Measurements from ENCODE around the gene PHF20. TPM values are rescaled to one million over a fixed set of nuclear protein-coding genes. Genes with fewer than 3 reads are reported as not detected.

Gene PHF20
- total RNA-seq, 4 donors from 2014 or later = 16.1 to 92.4 (median 29.3) TPM

DNA sequence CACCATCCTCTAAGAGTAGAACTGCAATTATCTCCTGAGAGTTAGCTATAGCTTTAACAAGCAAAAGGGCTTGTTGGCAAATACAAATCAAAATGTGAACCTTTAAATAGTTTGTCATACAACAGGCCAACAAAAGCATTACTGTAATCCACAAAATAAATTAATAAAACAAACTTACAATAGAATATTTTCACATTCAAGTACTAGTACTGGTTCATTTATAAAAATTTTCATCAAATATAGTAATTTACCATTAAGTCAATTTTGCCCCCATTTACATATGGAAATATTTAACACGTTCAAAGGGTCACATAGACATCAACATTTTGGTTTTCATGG is 39.2 kb upstream of the PHF20 start:
- TF ChIP-seq, protein P1, sequence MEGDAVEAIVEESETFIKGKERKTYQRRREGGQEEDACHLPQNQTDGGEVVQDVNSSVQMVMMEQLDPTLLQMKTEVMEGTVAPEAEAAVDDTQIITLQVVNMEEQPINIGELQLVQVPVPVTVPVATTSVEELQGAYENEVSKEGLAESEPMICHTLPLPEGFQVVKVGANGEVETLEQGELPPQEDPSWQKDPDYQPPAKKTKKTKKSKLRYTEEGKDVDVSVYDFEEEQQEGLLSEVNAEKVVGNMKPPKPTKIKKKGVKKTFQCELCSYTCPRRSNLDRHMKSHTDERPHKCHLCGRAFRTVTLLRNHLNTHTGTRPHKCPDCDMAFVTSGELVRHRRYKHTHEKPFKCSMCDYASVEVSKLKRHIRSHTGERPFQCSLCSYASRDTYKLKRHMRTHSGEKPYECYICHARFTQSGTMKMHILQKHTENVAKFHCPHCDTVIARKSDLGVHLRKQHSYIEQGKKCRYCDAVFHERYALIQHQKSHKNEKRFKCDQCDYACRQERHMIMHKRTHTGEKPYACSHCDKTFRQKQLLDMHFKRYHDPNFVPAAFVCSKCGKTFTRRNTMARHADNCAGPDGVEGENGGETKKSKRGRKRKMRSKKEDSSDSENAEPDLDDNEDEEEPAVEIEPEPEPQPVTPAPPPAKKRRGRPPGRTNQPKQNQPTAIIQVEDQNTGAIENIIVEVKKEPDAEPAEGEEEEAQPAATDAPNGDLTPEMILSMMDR (IDR thresholded peaks at IDR 0.05) = no peak
- TF ChIP-seq POLR2A (IDR thresholded peaks at IDR 0.05) = no peak
- no peaks in the 10 kb centered on the region for H3K27me3 ChIP-seq
- no peaks in the 10 kb centered on the region for H3K9me3 ChIP-seq
- peaks cover 0 to 66% (median 2%) of the 10 kb centered on the region in 4 donors for H3K4me1 ChIP-seq
- peaks cover 4 to 97% (median 8%) of the 10 kb centered on the region in 3 donors for H3K36me3 ChIP-seq
- no peak overlapping the region for H3K27ac ChIP-seq
- DNase-seq = no peak
- H3K4me3 ChIP-seq = no peak overlapping the region

DNA sequence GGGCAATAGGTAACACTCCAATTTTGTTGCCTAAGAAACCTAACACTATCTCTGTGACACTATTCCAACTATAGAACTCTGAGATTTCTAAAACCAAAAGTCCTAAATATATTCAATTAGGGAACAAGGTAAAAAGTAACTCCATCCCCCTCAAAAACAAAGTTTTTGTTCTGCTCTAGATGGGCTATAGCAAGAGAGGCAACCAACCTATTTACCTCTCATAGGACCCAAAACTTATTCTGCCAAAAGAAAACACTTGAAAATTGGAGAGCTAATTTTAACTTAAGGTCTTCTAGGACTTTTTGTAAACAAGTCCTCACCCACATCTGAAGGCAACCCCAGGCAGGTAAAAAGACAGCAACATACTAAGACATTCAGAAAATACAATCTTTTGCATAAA is 37.4 kb upstream of the PHF20 start:
- TF ChIP-seq POLR2A (IDR thresholded peaks at IDR 0.05) = no peak
- TF ChIP-seq, protein P1 (IDR thresholded peaks at IDR 0.05) = no peak
- Histone ChIP-seq H3K4me3 (no peak overlapping the region), H3K27ac (no peak overlapping the region), H3K4me1 (peaks cover 0 to 76% (median 6%) of the 10 kb centered on the region in 4 donors), H3K36me3 (peaks cover 4 to 97% (median 8%) of the 10 kb centered on the region in 3 donors), H3K9me3 (no peaks in the 10 kb centered on the region), H3K27me3 (no peaks in the 10 kb centered on the region)
- DNase-seq = no peak

- Histone ChIP-seq H3K27ac (no peak overlapping the region), H3K4me3 (no peak overlapping the region), H3K4me1 (peaks cover 0 to 76% (median 9%) of the 10 kb centered on the region in 4 donors), H3K9me3 (no peaks in the 10 kb centered on the region), H3K27me3 (no peaks in the 10 kb centered on the region), H3K36me3 (peaks cover 4 to 97% (median 8%) of the 10 kb centered on the region in 3 donors)
- DNase-seq = no peak
- TF ChIP-seq POLR2A (IDR thresholded peaks at IDR 0.05) = no peak
- TF ChIP-seq, protein P1 (IDR thresholded peaks at IDR 0.05) = no peak
Measured at GRCh38 chr20:35734777-35735649, 36.8 kb upstream of the PHF20 start.

DNA sequence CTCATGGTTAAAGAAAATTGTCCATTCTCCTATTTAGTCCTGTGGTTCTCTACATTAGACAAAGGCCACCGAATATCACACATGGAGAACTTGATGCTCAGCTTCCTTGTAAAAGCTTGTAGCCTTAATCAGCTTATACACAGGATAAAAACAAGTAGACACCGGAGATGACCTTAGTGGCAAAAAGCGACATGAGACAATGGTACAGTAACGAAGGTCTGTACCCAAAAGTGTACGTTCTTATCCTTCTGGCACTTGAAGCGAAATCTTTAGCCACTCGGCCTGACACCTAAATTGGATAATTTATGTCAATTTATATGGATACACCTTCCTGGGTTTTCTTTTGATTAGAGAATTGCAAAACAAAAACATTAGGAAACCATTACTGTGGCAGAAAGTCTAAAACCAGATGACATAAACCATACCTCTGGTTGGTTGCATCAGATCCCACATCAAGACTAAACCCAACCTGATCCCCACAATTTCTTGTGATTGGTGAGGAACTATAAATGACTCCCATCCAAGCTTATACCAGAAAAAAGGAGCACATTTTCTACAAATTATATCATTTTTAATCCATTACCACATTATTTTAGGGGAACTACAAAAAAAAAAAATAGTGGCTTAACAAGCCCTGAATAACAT is 35.9 kb upstream of the PHF20 start:
- H3K27me3 ChIP-seq = no peaks in the 10 kb centered on the region
- H3K4me3 ChIP-seq = no peak overlapping the region
- TF ChIP-seq, protein P1 (IDR thresholded peaks at IDR 0.05) = no peak
- no peak for TF ChIP-seq POLR2A (IDR thresholded peaks at IDR 0.05)
- no peak for DNase-seq
- H3K9me3 ChIP-seq = no peaks in the 10 kb centered on the region
- H3K27ac ChIP-seq = no peak overlapping the region
- H3K4me1 ChIP-seq = peaks cover 0 to 72% (median 12%) of the 10 kb centered on the region in 4 donors
- peaks cover 4 to 91% (median 6%) of the 10 kb centered on the region in 3 donors for H3K36me3 ChIP-seq

GRCh38 chr20:35737865-35738333 is 33.9 kb upstream of the PHF20 start:
- Histone ChIP-seq H3K4me3 (no peak overlapping the region), H3K27ac (no peak overlapping the region), H3K27me3 (no peaks in the 10 kb centered on the region), H3K9me3 (no peaks in the 10 kb centered on the region), H3K36me3 (peaks cover 0 to 71% (median 4%) of the 10 kb centered on the region in 3 donors), H3K4me1 (peaks cover 0 to 56% (median 12%) of the 10 kb centered on the region in 4 donors)
- TF ChIP-seq, protein P1 (IDR thresholded peaks at IDR 0.05) = no peak
- no peak for TF ChIP-seq POLR2A (IDR thresholded peaks at IDR 0.05)
- no peak for DNase-seq
